ENCODE measurements around the gene WDR31. TPM values are rescaled to one million over a fixed set of nuclear protein-coding genes. Genes with fewer than 3 reads are reported as not detected.

Gene WDR31
- total and polyA plus RNA-seq, 2 of the 4 experiments (the other 2 are of a cell fraction) = 0.29 to 0.36 TPM

DNA sequence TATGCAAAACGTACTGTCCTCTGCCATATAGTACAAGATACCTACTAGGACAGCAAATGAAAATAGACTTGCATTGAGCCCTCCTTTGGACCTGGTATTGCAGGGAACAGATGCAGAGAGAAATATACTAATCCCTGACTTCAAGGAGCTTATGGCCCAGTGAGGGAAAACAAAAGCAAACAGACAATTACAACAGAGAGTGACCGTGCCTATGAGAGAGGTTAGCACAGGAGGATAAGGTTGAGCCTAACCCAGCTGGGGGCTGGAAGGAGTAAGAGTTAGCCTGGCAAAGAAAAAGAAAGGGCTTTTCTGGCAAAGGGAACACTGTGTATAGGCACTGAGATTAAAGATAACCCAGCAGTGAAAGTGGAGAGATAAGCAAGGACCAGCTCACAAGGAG, 70.2 kb downstream of the WDR31 start:
- dilution Hi-C loops (cut with HindIII; ENCODE audit: low sequenced_read_pairs, unreplicated experiment) = no loop called here
- Histone ChIP-seq H2AK5ac (ENCODE audit: low read depth, low read length) (no peak overlapping the region), H3K27me3 (ENCODE audit: control insufficient read depth, insufficient read depth, low read length) (no peaks in the 10 kb centered on the region), H3K79me1 (ENCODE audit: low read depth in 1 of 2, low read length in 2 of 2) (peaks cover 6 to 23% of the 10 kb centered on the region in 2 experiments; a peak in 3 of 4 replicates), H3K4me2 (ENCODE audit: low read depth, low read length) (no peak overlapping the region), H3K14ac (replicated peaks; ENCODE audit: low read depth, low read length) (no peak overlapping the region), H2BK120ac (ENCODE audit: low read depth, low read length) (no peak overlapping the region), H3K4ac (ENCODE audit: low read depth, low read length) (no peak overlapping the region), H2AFZ (replicated peaks; ENCODE audit: low read length, poor library complexity) (no peak overlapping the region), H4K20me1 (ENCODE audit: insufficient read depth, low read length) (no peaks in the 10 kb centered on the region), H3K4me3 (ENCODE audit: insufficient read depth, low read depth, low read length) (no peak overlapping the region), H3K4me1 (ENCODE audit: control insufficient read depth, insufficient read depth, low read length) (no peaks in the 10 kb centered on the region), H4K91ac (ENCODE audit: insufficient read depth, low read depth, low read length) (no peak overlapping the region), H3K9me1 (ENCODE audit: insufficient read depth, low read length) (no peaks in the 10 kb centered on the region), H2BK20ac (ENCODE audit: low read depth, low read length) (no peak overlapping the region), H3K9ac (ENCODE audit: low read depth, low read length) (no peak overlapping the region), H3K56ac (ENCODE audit: extremely low read depth, insufficient read depth, low read length) (no peak overlapping the region), H2BK15ac (ENCODE audit: low read depth, low read length) (no peak overlapping the region), H3K27ac (ENCODE audit: insufficient read depth, low read length) (no peak overlapping the region), H4K5ac (ENCODE audit: low read depth, low read length) (no peak overlapping the region), H4K8ac (ENCODE audit: low read depth in 2 of 2, low read length in 2 of 2) (no peak overlapping the region), H3K18ac (ENCODE audit: low read depth, low read length) (no peak overlapping the region), H3K23ac (ENCODE audit: low read depth, low read length) (no peak overlapping the region), H2BK5ac (ENCODE audit: low read depth, low read length, poor library complexity, severe bottlenecking) (no peak overlapping the region), H3K9me3 (ENCODE audit: control insufficient read depth, insufficient read depth, low read length) (no peaks in the 10 kb centered on the region), H3K36me3 (ENCODE audit: control insufficient read depth, insufficient read depth, low read length) (peaks cover 30% of the 10 kb centered on the region), H2AK9ac (replicated peaks; ENCODE audit: low read depth, low read length, poor library complexity) (no peak overlapping the region)
- WGBS, 2 experiments (ENCODE audit: extremely low coverage in 2 of 2, insufficient read length in 1 of 2) = no CpG with 5 or more reads among the region's 2 CpGs
- CTCF ChIA-PET = no interaction called here
- ATAC-seq (ENCODE audit: low read depth) (no peak), DNase-seq (no peak)
- in situ Hi-C loops (cut with MboI; ENCODE audit: low sequenced_read_pairs) = no loop called here
- POLR2A ChIA-PET (ENCODE audit: unreplicated experiment) = no interaction called here
- no TSS peak for BruUV-seq (replicated peaks)
- intact Hi-C loops (cut with micrococcal nuclease) = loop anchor here (5.0 to 10.0 kb wide), 3 partner anchors 75 to 385 kb away; no protein-coding TSS in a partner anchor
- TF ChIP-seq, protein P1, sequence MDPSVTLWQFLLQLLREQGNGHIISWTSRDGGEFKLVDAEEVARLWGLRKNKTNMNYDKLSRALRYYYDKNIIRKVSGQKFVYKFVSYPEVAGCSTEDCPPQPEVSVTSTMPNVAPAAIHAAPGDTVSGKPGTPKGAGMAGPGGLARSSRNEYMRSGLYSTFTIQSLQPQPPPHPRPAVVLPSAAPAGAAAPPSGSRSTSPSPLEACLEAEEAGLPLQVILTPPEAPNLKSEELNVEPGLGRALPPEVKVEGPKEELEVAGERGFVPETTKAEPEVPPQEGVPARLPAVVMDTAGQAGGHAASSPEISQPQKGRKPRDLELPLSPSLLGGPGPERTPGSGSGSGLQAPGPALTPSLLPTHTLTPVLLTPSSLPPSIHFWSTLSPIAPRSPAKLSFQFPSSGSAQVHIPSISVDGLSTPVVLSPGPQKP (IDR thresholded peaks at IDR 0.05; ENCODE audit: borderline replicate concordance, low read depth, low read length) = no peak
- TF ChIP-seq FOS (IDR thresholded peaks at IDR 0.05; ENCODE audit: low read depth, low read length) (no peak), MXI1 (IDR thresholded peaks at IDR 0.05; ENCODE audit: borderline replicate concordance, low read depth, low read length) (no peak), RCOR1 (IDR thresholded peaks at IDR 0.05; ENCODE audit: insufficient replicate concordance, low read length) (no peak), MAZ (IDR thresholded peaks at IDR 0.05; ENCODE audit: borderline replicate concordance, low read depth, low read length) (no peak), NFE2L2 (IDR thresholded peaks at IDR 0.05; ENCODE audit: low read depth, low read length) (no peak), POLR2A (IDR thresholded peaks at IDR 0.05; ENCODE audit: low read depth, low read length) (no peak), SMC3 (IDR thresholded peaks at IDR 0.05; ENCODE audit: low read depth, low read length) (no peak)

All from IMR-90 (cell line).